Prostate gland (tissue), 2 donors: Measurements from ENCODE around the gene ECD. TPM values are rescaled to one million over a fixed set of nuclear protein-coding genes. Genes with fewer than 3 reads are reported as not detected.

ENCODE experiments used
- DNase-seq: peaks from one replicate; pipeline ENCODE4 v3.0.0-alpha.2; 2019; ENCODE audit warnings: low spot score
- H3K27ac ChIP-seq, 2 donors: fragments of 200-600 bp; sonication (generic); 2 replicates each; pipeline ENCODE4 v1.5.1; 2017 to 2019
- H3K27me3 ChIP-seq: fragments of 200-600 bp; sonication (generic); replicated peaks from 2 replicates; pipeline ENCODE4 v1.5.1; 2019; ENCODE audit not compliant: insufficient read depth
- H3K36me3 ChIP-seq, 2 donors: fragments of 200-600 bp; sonication (generic); 1 replicate in 1 of 2; 2 replicates in 1 of 2; pipeline versions ENCODE4 v1.5.1 to v1.8.1; 2017 to 2019
- H3K4me1 ChIP-seq: fragments of 200-600 bp; sonication (generic); replicated peaks from 2 replicates; pipeline ENCODE4 v1.5.1; 2019
- H3K4me3 ChIP-seq, 2 donors: fragments of 200-600 bp; sonication (generic); 2 replicates each; pipeline ENCODE4 v1.5.1; 2017 to 2019
- H3K9me3 ChIP-seq: fragments of 200-600 bp; sonication (generic); 2 replicates; pipeline ENCODE4 v1.5.1; 2017
- CTCF ChIP-seq, 4 experiments: fragments of 200-600 bp in 2 of 4; fragments of 450-650 bp in 2 of 4; sonication (generic) in 2 of 4; IDR thresholded peaks; 1 replicate in 3 of 4; 2 replicates in 1 of 4; pipeline ENCODE4 v1.5.1; 2016 to 2019; ENCODE audit warnings: antibody characterized with exemption in 4 of 4, mild to moderate bottlenecking in 2 of 4, moderate library complexity in 2 of 4
- POLR2A ChIP-seq: fragments of 450-650 bp; IDR thresholded peaks from one replicate; pipeline ENCODE4 v1.6.1; 2016; ENCODE audit warnings: antibody characterized with exemption, mild to moderate bottlenecking
- POLR2AphosphoS5 ChIP-seq: sonication (generic); formaldehyde crosslinking; IDR thresholded peaks from one replicate; pipeline ENCODE4 v1.6.1; 2017; ENCODE audit warnings: antibody characterized with exemption
- whole genome bisulfite sequencing: methylation state at CpG from one replicate; pipeline ENCODE4 v1.1.5; 2018; 5-methylcytosine and 5-hydroxymethylcytosine counted together
- intact Hi-C: fragments of 100-400 bp; cut with DNase I; formaldehyde crosslinking; loops from one replicate; pipeline ENCODE4 v1.14.2; 2022
- total RNA-seq, 2 donors: library from RNA; depleted of rRNA; stranded (reverse); fragments of >200 nt; gene quantifications; one replicate each; pipeline ENCODE4 v1.1.0, GENCODE V29; 2016

ECD gene
- total RNA-seq: 10 to 100 TPM; 26.0 to 40.7 TPM

- peak in 3 of 4 experiments; percentile 19 to 59 (median 56) for TF ChIP-seq CTCF (IDR thresholded peaks at IDR 0.05)
- TF ChIP-seq POLR2AphosphoS5: peak; percentile 100
- TF ChIP-seq POLR2A: peak; percentile 94
- Histone ChIP-seq H3K36me3 (no peaks in the 10 kb centered on the region), H3K9me3 (no peaks in the 10 kb centered on the region), H3K27ac (peak within 1 kb of the TSS; percentile 93 to 95), H3K4me3 (peak within 1 kb of the TSS; percentile 75 to 86), H3K27me3 (no peaks in the 10 kb centered on the region), H3K4me1 (peaks cover 11% of the 10 kb centered on the region)
- WGBS: under 1% methylated on average over 47 of the region's 49 CpGs
- DNase-seq: peak; percentile 91
- intact Hi-C loops: loop anchor here (5.0 kb wide), 2 partner anchors 71 to 84 kb away; partner anchors contain the start of genes MRPS16 and P4HA1
Observed at GRCh38 chr10:73167783-73168464, at the start of gene ECD, which contains the start of gene FAM149B1. Gene ECD, minus strand, starts transcription at chr10:73168008. Its CDS starts 4,071 bp downstream, at chr10:73163937. Gene FAM149B1, plus strand, starts transcription at chr10:73168119. Its CDS starts 221 bp downstream, at chr10:73168340.

- 94% methylated on average over 1 of the region's 1 CpG for WGBS
- no peak for TF ChIP-seq CTCF (IDR thresholded peaks at IDR 0.05)
- no peak for TF ChIP-seq POLR2A
- no peak for TF ChIP-seq POLR2AphosphoS5
- Histone ChIP-seq H3K36me3 (no peaks in the 10 kb centered on the region), H3K27ac (no peak overlapping the region), H3K4me1 (no peaks in the 10 kb centered on the region), H3K4me3 (no peak overlapping the region), H3K27me3 (no peaks in the 10 kb centered on the region), H3K9me3 (no peaks in the 10 kb centered on the region)
- intact Hi-C loops: no loop called here
- no peak for DNase-seq
Observed at GRCh38 chr10:73215749-73216148, 47.9 kb upstream of the ECD start.

GRCh38 chr10:73211106-73211811, 43.5 kb upstream of the ECD start:
- H3K27ac ChIP-seq: no peak overlapping the region
- no peaks in the 10 kb centered on the region for H3K9me3 ChIP-seq
- DNase-seq: no peak
- H3K27me3 ChIP-seq: no peaks in the 10 kb centered on the region
- no peaks in the 10 kb centered on the region for H3K36me3 ChIP-seq
- no peak overlapping the region for H3K4me3 ChIP-seq
- TF ChIP-seq CTCF (IDR thresholded peaks at IDR 0.05): no peak
- TF ChIP-seq POLR2AphosphoS5: no peak
- TF ChIP-seq POLR2A: no peak
- 89% methylated on average over 4 of the region's 4 CpGs for WGBS
- intact Hi-C loops: no loop called here
- no peaks in the 10 kb centered on the region for H3K4me1 ChIP-seq

GRCh38 chr10:73210395-73211105, 42.7 kb upstream of the ECD start:
- H3K36me3 ChIP-seq: no peaks in the 10 kb centered on the region
- no peak overlapping the region for H3K27ac ChIP-seq
- no peak for DNase-seq
- intact Hi-C loops: no loop called here
- H3K4me3 ChIP-seq: no peak overlapping the region
- no peaks in the 10 kb centered on the region for H3K27me3 ChIP-seq
- TF ChIP-seq POLR2A (no peak), CTCF (IDR thresholded peaks at IDR 0.05) (no peak), POLR2AphosphoS5 (no peak)
- no peaks in the 10 kb centered on the region for H3K9me3 ChIP-seq
- no peaks in the 10 kb centered on the region for H3K4me1 ChIP-seq
- 95% methylated on average over 3 of the region's 3 CpGs for WGBS
